HEK293T (cell line): ENCODE data around the gene PTPRE.

Experiments
- CTCF ChIA-PET: fragments of 350-600 bp; formaldehyde crosslinking; extraction: SDS; loops from one replicate; lab custom pipeline; 2021; ENCODE audit warnings: antibody characterized with exemption, inconsistent platforms; lab: Yijun Ruan, JAX
- POLR2A ChIA-PET: fragments of 350-600 bp; formaldehyde crosslinking; extraction: SDS; loops from one replicate; lab custom pipeline; 2020; ENCODE audit warnings: antibody characterized with exemption, inconsistent platforms; lab: Yijun Ruan, JAX
- DNase-seq: peaks from one replicate; pipeline ENCODE4 v3.0.0; 2012; ENCODE audit warnings: mixed read lengths; ENCODE audit errors: extremely low spot score
- ARNT ChIP-seq: fragments of 450-650 bp; IDR thresholded peaks from 2 replicates; pipeline ENCODE4 v1.6.1; 2017; ENCODE audit warnings: mild to moderate bottlenecking
- BHLHE40 ChIP-seq: fragments of 450-650 bp; IDR thresholded peaks from 2 replicates; pipeline ENCODE4 v1.6.1; 2016; ENCODE audit warnings: mild to moderate bottlenecking, moderate library complexity, borderline replicate concordance
- CTBP1 ChIP-seq: fragments of 450-650 bp; IDR thresholded peaks from 2 replicates; pipeline ENCODE4 v1.6.1; 2016; ENCODE audit warnings: borderline replicate concordance
- ELF4 ChIP-seq: fragments of 450-650 bp; IDR thresholded peaks from 2 replicates; pipeline ENCODE4 v1.6.1; 2017; ENCODE audit warnings: antibody characterized with exemption
- FOXA1 ChIP-seq: fragments of 450-650 bp; IDR thresholded peaks from 2 replicates; pipeline ENCODE4 v1.6.1; 2016; ENCODE audit warnings: mild to moderate bottlenecking
- FOXK2 ChIP-seq: fragments of 450-650 bp; IDR thresholded peaks from 2 replicates; pipeline ENCODE4 v1.6.1; 2016; ENCODE audit warnings: mild to moderate bottlenecking
- FOXM1 ChIP-seq: fragments of 450-650 bp; IDR thresholded peaks from 2 replicates; pipeline ENCODE4 v1.6.1; 2017; ENCODE audit warnings: mild to moderate bottlenecking, borderline replicate concordance
- HDGF ChIP-seq: fragments of 450-650 bp; IDR thresholded peaks from 2 replicates; pipeline ENCODE4 v1.6.1; 2017; ENCODE audit warnings: antibody characterized with exemption, borderline replicate concordance
- L3MBTL2 ChIP-seq: fragments of 450-650 bp; conservative IDR thresholded peaks from 2 replicates; pipeline ENCODE4 v1.6.1; 2016; ENCODE audit warnings: mild to moderate bottlenecking
- LEF1 ChIP-seq: fragments of 450-650 bp; IDR thresholded peaks from 2 replicates; pipeline ENCODE4 v1.6.1; 2017; ENCODE audit warnings: mild to moderate bottlenecking, borderline replicate concordance
- NFRKB ChIP-seq: fragments of 450-650 bp; IDR thresholded peaks from 2 replicates; pipeline ENCODE4 v1.6.1; 2016; ENCODE audit warnings: mild to moderate bottlenecking, moderate library complexity
- SP1 ChIP-seq: fragments of 450-650 bp; IDR thresholded peaks from 2 replicates; pipeline ENCODE4 v1.6.1; 2017
- SUZ12 ChIP-seq: fragments of 450-650 bp; IDR thresholded peaks from 2 replicates; pipeline ENCODE4 v1.6.1; 2016; ENCODE audit warnings: mild to moderate bottlenecking
- TARDBP ChIP-seq: fragments of 450-650 bp; IDR thresholded peaks from 2 replicates; pipeline ENCODE4 v1.6.1; 2016
- ZNF384 ChIP-seq: fragments of 450-650 bp; IDR thresholded peaks from 2 replicates; pipeline ENCODE4 v1.6.1; 2016
- TF ChIP-seq, protein P1 (sequence below): fragments of 450-650 bp; IDR thresholded peaks from 2 replicates; pipeline ENCODE4 v1.6.1; 2016

PTPRE gene

DNA sequence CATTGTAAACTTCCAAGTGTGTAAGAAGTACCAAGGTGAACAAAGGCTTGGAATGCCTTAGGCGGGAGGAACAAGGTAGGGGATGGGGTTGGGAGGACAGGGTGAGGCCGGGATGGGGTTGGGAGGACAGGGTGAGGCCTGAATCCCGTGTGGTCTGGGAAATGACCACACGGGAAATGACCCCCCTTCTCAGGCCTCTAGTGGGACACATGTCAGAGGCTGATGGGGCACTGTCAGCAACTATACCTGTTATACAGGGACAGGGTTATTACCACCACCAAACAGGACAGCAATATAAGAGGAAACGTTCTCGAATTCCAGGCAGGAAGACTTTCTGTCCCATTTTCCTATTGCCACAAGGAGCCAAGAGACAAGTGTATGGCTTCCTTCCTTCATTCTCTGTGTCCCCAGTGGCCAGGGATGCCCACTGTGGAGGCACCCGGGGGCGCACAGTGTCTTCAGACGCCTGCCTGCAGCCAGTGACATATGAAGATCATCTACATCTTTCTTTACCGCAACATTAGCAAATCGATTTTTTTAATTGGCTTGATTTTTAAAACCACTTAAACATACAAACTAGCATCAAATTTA lies 218.0 kb downstream of the PTPRE start:
- no peak for TF ChIP-seq FOXM1
- TF ChIP-seq ZNF384, result no peak
- TF ChIP-seq FOXK2, result no peak
- TF ChIP-seq LEF1, result no peak
- TF ChIP-seq NFRKB, result no peak
- TF ChIP-seq, protein P1, sequence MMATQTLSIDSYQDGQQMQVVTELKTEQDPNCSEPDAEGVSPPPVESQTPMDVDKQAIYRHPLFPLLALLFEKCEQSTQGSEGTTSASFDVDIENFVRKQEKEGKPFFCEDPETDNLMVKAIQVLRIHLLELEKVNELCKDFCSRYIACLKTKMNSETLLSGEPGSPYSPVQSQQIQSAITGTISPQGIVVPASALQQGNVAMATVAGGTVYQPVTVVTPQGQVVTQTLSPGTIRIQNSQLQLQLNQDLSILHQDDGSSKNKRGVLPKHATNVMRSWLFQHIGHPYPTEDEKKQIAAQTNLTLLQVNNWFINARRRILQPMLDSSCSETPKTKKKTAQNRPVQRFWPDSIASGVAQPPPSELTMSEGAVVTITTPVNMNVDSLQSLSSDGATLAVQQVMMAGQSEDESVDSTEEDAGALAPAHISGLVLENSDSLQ, result no peak
- no peak for TF ChIP-seq HDGF
- no peak for TF ChIP-seq SUZ12
- no peak for DNase-seq
- POLR2A ChIA-PET, result no interaction called here
- CTCF ChIA-PET, result no interaction called here

DNA sequence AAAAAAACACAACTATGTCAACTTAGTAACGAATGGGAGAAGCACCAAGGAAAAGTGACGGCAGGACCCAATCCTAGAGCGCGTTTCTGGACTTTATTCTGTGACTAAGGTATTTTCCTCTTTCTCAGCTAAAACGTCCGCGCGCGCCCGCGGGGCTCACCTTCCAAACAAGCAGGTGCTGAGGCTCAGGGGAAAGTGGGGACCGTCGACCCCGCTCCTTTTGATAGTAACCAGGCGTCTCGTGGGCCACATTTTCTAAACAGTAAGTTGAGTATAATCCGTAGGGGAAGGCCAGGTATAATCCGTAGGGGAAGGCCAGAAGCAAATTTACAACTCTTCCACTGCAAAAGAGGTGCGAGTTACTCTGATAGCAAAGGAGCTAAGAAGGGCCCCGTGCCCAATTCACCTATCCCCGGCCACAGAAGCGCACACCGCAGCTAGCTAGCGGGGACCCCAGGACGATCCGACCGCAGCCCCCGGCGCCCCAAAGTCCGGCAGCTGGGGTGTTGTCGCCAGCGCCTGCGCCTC lies 218.6 kb downstream of the PTPRE start:
- no peak for TF ChIP-seq SP1
- no peak for TF ChIP-seq HDGF
- TF ChIP-seq ARNT, result no peak
- no peak for TF ChIP-seq LEF1
- TF ChIP-seq L3MBTL2, result no peak
- no peak for TF ChIP-seq NFRKB
- TF ChIP-seq ZNF384, result no peak
- TF ChIP-seq BHLHE40, result no peak
- no peak for TF ChIP-seq CTBP1
- no peak for TF ChIP-seq FOXM1
- no peak for TF ChIP-seq ELF4
- no peak for TF ChIP-seq FOXA1
- no peak for TF ChIP-seq TARDBP
- no peak for TF ChIP-seq FOXK2
- TF ChIP-seq, protein P1, result no peak
- TF ChIP-seq SUZ12, result no peak
- ChIA-PET CTCF (interaction anchor here (1.2 kb wide), 1 partner anchor 47 kb away, joined by 3 read pairs; no protein-coding TSS in a partner anchor), POLR2A (no interaction called here)
- no peak for DNase-seq

DNA sequence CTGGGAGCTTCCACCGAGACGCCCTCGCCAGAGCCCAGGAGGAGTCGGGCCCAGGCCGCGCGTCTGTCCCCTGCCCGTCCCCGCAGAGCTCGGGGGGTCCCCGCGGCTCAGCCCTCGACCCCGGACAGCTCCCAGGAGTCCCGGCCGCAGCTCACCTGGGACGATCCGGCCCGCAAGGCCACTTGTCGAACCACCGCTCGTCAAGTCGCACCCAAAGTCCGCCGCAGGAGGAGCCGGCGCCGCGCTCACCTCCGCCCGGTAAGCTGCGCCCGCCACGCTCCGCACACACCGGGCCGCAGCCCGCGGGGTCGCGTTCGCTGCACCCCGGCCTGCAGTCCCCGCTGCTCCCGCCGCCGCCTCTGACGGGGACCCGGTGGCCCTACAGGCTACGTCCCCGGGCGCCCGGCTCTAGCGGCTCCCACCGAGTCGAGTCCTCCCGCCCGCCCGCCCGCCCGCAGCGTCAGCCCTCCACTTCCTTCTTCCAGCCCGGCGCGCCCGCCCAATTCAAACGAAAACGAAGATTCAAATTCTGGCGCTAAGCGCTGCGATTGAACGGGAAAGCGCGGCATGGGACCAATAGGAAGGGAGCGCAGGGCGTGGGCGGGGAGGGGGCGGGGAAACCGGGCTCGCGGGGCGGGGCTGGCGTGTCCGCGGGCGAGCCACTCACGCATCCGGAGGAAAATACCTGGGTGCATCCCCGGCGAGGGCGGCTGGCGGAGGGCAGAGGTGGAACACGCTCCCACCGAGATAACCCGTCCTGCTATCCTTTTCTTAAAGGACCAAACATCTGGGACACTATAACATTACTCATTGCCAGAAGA lies 219.3 kb downstream of the PTPRE start, which contains the start of gene MKI67:
Gene MKI67, minus strand, starts transcription at position 480 of the 821 bp plus-strand sequence. CDS start 756 bp downstream, outside the sequence.
- CTCF ChIA-PET, result interaction anchor here (1.2 kb wide), 1 partner anchor 48 kb away, joined by 3 read pairs; no protein-coding TSS in a partner anchor
- POLR2A ChIA-PET, result no interaction called here
- peak; percentile 91 for DNase-seq
- TF ChIP-seq, protein P1, result no peak
- peak; percentile 98 for TF ChIP-seq FOXM1
- no peak for TF ChIP-seq SUZ12
- no peak for TF ChIP-seq ZNF384

DNA sequence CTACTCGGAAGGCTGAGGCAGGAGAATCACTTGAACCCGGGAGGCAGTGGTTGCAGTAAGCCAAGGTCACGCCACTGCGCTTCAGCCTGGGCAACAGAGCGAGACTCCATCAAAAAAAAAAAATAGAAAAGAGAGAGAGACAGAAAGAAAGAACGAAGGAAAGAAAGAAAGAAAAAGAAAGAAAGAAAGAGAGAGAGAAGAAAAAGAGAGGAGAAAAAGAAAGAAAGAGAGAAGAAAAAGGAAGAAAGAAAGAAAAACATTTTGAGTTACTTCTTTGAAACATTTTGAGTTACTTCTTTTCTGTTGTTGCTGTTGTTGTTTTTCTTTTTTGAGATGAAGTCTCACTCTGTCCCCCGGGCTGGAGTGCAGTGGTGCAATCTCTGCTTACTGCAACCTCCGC lies 221.7 kb downstream of the PTPRE start:
- DNase-seq, result no peak
- ChIA-PET CTCF (no interaction called here), POLR2A (no interaction called here)
- no peak for TF ChIP-seq ZNF384

DNA sequence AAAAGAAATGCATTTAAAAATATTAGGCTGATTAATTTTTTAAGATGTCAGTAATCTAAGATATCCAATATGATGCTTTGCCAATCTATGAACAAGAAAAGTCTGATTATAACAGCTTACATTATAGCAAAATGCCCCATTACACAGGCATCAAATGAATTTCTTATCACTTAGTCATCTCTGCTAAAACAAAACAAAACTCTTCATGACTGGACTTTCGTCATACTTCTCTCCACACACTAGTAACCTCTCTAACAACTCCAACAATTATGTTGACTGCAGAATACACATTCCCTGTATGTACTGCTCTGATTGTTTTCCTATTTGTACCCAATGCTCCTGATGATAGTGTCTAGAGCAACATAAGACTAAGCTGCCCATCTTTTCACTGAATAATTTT lies 223.1 kb downstream of the PTPRE start:
- ChIA-PET CTCF (no interaction called here), POLR2A (no interaction called here)
- no peak for DNase-seq
- TF ChIP-seq SP1 (no peak), ARNT (no peak), HDGF (no peak), NFRKB (no peak), FOXK2 (no peak), LEF1 (no peak), BHLHE40 (no peak)
- TF ChIP-seq, protein P1, result no peak
